HG03442 (cell line): ENCODE results near the gene CRISP1.
A peak's percentile ranks its signal among the peaks of the same experiment; 100 is the strongest.
"Not testable (repeated sequence)": the region's sequence is repeated elsewhere in the genome, so short reads cannot be mapped to it uniquely, and the experiment has no call there.

Source experiments
- ATAC-seq: cut with Tn5 transposase; IDR thresholded peaks from one replicate; pipeline ENCODE4 v1.9.1; 2021; ENCODE audit warnings: mild to moderate bottlenecking, moderate library complexity; ENCODE audit not compliant: unreplicated experiment

Gene CRISP1

DNA sequence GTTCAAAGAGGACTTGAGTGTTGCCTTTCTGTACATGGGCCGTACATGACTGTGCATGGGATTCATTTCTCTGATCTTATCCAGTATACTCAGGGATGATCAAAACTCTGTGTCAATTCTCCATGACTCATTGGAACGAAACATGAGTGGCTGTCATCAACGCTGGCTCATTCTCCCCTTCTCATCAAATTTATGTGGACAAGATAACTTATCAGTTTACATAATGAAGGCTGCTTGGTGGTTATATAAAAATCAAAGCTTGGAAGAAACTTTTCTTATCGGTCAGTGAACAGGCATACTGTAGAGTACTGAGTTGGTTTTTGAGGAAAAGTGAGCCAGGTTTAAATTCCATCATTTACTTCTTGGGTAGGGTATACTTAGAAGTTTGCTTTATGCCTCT is 24.9 kb downstream of the CRISP1 start:
- no peak for ATAC-seq

DNA sequence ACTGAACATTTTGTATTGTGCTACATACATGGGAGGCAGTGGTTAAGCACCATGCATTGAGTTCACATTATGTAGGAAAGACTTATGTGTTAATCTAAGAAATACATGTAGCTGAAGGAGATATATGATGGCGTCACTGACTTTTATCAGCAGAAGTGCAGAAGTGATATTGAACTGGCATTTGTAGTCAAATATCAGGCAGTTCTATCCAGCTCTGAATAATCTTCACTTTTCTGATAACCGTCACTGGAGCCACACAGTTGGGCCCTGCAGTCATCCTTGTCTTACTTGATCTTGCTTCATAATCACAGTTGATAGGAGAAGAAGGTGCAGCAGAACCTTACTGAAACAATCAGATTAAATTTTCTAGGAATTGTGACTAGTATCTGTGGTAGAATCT is 26.4 kb downstream of the CRISP1 start:
- no peak for ATAC-seq

DNA sequence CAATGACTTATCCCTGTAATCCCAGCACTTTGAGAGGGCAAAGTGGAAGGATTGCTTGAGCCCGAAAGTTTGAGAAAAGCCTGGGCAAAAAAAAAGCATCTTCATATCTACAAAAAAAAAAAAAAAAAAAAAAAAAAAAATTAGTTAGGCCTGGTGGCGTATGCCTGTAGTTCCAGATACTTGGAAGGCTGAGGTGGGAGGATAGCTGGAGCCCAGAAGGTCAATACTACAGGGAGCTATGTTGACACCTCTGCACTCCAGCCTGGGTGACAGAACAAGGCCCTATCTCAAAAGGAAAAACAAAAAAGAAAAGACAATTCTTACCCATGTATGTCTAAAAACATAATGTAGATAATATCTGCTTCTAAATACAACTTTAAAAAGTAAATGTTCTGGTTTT is 27.2 kb downstream of the CRISP1 start:
- ATAC-seq = no peak

DNA sequence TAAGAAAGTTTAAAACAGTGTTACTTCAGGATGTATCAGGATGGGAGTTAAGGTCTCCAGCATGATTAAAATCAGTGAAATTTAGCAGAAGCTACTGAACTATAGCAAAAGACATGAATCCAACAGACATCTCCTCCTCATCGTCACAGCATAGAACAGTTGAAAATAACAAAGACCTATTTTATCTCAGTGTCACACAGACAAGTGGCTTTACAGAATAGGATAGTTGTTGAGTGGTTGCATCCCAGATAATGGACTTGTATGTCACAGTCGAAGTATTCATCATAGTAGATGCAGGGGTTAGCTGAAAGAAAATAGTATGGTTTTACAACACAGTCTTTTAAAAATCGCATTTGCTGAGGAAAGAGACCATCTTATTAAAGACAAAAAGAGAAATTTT is 31.2 kb downstream of the CRISP1 start:
- no peak for ATAC-seq

DNA sequence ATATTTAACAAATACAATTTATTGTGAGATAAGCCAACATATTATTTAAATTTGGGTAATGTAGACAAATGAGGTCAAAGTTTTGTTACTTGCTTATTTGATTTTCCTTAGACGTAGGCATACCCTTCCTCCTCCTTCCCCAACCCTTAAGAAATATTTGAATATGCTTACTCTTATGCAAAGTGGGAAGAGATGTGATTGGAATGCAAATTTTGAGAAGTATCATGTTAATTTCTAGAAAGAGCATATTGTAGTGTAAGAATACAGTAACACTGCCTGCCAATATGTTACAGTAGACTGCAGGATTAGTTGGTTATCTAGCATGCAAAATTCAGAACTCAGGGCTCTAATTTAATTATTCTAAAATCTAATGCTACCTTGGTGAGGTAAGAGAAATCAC is 32.9 kb downstream of the CRISP1 start:
- ATAC-seq = no peak

DNA sequence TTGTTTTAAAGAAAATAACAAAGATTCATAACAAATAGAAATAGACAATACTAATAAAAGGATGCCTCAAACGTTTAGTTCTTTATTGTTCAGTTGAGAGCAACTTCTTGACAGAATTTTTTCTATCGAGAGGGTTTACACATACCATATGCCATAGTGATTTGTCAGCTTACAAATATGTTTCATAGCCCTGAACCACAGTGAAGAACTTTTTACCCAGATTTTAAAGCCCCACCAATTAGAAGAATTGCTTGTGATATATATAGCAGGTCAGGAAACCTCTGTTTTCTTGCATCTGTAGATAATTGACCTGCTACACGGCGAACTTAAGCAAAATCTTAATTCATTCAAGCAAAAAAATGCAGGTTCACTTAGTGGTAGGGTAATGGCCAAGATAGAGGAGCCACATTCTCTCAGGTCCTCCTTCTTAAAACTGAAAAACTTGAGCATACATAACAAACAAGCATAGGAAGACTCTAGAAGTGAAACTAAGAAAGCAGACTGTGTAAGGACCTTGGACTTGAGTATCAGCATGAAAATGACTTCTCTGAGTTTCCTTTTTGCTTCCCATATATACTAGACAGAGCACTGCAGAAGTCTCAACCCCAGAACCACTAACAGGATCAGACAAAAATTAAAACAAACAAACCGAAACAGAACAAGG is 39.5 kb downstream of the CRISP1 start:
- peak; percentile 86 for ATAC-seq

DNA sequence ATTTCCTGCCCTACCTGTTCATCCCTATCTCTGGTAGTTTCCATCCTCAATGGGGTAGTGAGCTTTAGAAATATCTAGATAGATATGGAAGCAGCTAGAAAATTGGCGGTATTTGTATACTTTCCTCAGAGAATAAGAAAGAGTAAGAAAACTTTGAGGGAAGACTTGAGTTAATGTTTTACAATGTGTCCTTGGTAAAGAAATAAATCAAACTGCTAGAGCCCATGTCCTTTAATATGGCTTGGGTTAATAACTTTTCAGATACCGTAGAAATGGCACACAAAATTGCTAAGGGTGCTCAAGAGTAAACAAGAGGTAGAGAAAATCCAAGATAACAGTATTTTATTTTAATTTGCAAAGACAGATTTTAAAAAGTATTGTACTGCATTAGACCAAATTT is 51.2 kb downstream of the CRISP1 start:
- no peak for ATAC-seq

DNA sequence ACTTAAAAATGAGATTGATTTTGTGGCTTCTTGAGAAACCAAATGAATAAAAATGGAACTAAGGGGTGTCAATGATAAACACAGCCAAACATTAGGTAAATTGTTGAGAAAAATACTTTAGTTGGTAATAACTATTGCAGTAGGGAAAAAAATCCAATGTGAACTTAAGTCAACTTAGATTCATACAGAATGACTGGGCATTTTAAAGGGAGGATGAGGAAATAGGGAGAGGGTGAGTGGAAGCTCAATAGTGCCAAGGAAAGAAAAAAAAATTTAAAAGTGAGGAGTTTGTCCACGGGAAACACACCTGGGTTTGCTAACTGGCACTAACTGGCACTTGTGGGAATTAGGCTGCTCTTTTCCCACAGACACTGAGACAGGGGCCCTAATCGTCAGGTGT is 53.1 kb downstream of the CRISP1 start:
- ATAC-seq = no peak

DNA sequence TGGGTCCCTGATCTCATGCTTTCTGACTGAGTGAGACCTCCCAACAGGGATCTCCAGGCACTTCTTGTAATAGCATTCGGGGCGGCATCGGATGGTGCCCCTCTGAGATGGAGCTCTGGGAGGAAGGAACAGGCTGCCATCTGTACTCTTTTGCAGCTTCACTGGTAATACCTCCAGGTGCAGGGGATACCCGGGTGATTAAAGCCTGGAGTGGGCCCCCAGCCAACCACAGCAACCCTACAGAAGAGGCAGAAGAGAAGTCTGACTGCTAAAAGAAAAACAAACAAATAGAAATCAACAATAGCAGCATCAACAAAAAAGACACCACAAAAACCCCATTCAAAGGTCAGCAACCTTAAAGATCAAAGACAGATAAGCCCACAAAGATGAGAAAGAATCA is 60.2 kb downstream of the CRISP1 start:
- ATAC-seq = no peak

DNA sequence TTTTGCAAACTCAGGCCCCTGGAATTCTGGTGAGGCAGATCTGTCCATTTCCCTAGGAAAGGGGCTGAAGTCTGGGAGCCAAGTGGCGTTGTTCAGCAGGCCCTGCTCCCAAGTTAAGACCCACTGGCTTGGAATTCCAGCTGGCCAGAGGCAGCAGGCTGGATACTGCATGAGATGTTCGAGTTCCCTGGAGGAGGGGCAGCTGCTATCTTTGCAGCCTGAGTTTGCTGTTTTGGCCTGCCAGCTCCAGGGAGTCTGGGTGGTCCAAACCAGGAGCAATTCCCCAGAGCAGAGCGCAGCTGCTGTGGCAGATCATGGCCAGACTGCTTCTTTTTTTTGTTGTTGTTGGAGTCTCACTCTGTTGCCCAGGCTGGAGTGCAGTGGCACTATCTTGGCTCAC is 61.1 kb downstream of the CRISP1 start:
- no peak for ATAC-seq

DNA sequence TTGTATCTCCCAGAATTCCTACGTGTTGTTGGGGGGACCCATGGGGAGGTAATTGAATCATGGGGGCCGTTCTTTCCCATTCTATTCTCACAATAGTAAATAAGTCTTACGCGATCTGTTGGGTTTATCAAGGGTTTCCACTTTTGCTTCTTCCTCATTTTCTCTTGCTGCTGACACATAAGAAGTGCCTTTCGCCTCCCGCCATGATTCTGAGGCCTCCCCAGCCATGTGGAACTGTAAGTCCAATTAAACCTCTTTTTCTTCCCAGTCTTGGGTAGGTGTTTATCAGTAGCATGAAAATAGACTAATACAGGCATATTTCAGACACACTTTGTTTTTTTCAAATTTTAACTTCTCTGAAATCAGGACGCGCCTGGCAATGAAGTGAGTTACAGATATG is 64.8 kb downstream of the CRISP1 start:
- no peak for ATAC-seq

DNA sequence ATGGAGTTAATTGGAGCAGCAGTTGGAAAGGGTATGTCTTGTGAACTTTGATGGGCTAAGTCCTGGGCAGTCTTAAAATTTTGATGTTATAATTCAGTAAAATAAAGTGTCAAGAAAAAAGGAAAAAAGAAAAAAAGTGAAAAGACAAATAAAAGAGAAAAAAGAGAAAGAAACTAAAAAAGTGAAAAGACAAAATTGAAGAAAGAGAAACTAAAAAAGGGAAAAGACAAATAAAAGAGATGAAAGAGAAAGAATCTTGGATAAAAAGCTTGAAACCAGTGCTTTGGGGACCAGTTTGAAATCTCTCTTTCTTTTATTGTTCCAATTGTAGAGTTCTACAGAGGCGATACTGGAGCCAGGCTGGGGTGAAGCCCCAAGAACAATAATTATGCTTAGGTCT is 67.2 kb downstream of the CRISP1 start:
- no peak for ATAC-seq

DNA sequence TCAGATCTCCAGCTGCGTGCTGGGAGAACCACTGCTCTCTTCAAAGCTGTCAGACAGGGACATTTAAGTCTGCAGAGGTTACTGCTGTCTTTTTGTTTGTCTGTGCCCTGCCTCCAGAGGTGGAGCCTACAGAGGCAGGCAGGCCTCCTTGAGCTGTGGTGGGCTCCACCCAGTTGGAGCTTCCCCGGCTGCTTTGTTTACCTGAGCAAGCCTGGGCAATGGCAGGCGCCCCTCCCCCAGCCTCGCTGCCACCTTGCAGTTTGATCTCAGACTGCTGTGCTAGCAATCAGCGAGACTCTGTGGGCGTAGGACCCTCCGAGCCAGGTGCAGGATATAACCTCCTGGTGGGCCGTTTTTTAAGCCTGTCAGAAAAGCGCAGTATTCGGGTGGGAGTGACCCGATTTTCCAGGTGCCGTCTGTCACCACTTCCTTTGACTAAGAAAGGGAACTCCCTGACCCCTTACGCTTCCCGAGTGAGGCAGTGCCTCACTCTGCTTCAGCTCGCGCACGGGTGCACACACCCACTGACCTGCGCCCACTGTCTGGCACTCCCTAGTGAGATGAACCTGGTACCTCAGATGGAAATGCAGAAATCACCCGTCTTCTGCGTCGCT is 69.4 kb downstream of the CRISP1 start:
- not testable (repeated sequence) for ATAC-seq

DNA sequence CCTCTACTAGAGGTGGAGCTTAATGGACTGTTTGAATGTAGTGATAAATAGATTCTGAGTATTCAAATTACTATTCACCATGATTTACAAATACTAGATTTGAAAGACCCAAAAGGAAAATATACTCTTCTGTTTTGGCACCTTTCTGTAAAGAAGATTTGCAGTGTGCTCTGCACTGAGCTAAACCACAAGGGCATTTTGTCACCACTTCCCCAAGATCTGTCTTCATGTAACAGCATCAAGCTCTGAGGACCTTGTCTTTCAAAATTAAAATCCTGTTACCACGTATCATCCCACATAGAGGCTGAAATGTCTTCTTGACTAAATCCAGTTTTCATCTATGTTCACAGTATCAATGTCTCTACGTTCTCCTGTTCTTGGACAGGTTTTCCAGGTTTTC is 76.0 kb downstream of the CRISP1 start:
- no peak for ATAC-seq

DNA sequence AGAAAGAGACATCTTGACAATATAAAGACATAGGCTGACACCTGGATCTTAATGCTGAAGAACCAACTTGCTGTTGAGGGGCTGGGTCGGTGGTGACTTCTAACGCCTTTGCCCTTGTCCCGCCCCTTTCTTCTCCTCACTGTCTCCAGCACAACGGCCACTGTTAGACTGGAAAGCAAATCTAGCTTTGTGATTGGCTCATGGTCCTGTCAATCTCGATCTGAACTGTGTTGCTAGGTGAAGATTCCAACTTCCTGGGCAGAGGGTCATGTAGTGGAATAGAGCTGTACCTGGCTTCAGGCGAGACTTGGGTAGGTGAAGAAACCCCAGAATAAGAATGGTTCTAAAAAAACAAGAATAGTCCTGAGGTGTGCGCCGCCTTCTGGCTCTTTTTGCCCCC is 79.2 kb downstream of the CRISP1 start, which contains the start of gene PGK2:
Gene PGK2 (minus strand): TSS at position 110 of the 400 bp plus-strand sequence. CDS start 98 bp downstream, at position 12.
- no peak for ATAC-seq

DNA sequence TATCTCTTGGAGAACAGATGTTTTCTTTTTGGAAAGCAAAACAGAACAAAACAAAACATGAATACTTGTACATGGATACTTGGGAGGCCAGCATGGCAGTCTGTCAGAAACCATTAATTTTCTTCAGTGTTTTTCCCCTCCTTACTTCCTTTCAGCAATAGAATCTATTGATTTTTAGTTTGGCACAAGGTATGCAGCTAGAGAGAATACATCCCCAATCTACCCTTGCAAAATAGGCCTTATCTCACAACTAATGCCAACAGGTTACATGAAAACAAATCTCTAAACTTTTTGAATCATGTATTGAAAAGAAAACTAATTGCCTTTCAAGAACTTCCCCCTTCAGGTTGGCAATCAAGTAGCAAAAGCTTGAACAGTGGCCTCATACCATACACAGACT is 82.1 kb downstream of the CRISP1 start:
- ATAC-seq = no peak
